ENCODE results near the gene UBE3A.
"Not testable (repeated sequence)": the region's sequence is repeated elsewhere in the genome, so short reads cannot be mapped to it uniquely, and the experiment has no call there.

Gene UBE3A

GRCh38 chr15:25438601-25439368 lies at the start of gene UBE3A:
TSS of gene UBE3A (minus strand) at chr15:25439024. CDS start at chr15:25409107, 29,917 bp downstream.
- peak; percentile 34 for DNase-seq

- DNase-seq, result no peak
Observed at GRCh38 chr15:25487226-25487884, 48.5 kb upstream of the UBE3A start.

DNA sequence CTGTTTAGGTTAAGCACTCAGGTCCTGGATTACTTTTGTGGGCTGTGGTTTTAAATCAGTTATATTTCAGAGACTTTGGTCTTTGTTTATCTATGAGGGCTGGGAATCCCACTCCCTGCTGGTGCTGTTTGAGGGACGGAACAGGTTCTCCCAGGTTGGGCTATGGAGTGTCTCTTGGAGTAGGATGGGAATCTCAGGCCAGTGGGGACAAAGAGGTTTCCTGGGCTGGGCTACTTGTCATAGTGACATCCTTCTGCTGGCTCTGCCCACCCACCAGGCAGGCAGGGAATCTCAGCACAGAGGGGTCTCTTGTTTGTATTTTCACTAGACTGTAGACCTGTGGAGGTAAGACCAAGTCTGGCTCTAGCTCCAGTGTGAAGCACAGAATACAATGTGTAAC lies 47.2 kb upstream of the UBE3A start:
- no peak for DNase-seq

DNA sequence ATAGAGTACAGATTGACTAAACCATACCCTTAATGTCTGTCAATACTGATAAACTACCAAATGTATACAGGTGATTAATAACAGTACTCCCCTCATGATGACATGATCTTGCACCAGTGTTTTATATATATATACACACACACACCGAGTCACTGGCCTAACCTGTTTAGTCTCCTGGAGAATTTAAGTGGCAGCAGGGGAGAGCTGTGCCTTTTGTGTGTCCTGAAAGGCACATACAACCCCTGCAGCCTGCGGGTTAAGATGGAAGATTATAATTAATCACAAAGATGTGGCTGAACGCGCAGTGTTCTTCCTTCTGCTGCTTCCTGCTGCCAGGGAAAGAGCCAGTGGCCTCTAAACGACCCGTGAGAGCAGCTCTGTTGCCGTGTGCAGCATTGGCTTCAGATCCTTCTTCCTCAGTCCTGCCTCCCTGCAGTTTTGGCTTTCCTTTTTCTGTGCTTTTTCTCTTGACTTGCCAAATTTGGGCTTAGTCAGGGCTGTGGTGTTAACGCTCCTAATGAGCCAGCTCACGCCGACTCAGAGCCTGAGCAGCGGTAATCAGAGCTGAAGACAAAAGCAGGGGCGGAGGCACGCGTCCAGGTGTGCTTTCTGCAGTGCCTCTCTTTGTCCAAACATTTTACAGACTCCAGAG lies 42.5 kb upstream of the UBE3A start:
- no peak for DNase-seq

- DNase-seq, result no peak
Observed at GRCh38 chr15:25478313-25478712, 39.5 kb upstream of the UBE3A start.

GRCh38 chr15:25477816-25478215 lies 39.0 kb upstream of the UBE3A start:
- DNase-seq, result no peak

DNA sequence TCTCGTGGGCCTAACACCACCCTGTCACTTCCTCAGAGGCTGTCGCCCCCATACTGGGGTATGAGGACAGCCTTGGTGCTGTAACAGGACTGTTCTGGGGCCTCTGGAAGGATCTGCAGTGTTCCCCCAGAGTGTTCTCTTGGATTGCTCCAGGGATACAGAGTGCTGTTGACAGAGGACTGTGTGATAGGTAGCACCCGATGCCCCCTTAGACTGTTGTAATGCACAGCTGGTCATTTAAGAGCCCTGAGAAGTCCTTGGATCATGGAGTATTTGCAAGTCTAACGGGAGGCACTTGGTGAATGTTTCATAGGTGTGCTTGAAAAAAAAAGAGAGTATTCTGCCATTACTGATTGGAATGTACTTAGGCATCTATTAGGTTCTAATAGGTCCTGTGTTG lies 35.4 kb upstream of the UBE3A start:
- DNase-seq, result no peak

DNA sequence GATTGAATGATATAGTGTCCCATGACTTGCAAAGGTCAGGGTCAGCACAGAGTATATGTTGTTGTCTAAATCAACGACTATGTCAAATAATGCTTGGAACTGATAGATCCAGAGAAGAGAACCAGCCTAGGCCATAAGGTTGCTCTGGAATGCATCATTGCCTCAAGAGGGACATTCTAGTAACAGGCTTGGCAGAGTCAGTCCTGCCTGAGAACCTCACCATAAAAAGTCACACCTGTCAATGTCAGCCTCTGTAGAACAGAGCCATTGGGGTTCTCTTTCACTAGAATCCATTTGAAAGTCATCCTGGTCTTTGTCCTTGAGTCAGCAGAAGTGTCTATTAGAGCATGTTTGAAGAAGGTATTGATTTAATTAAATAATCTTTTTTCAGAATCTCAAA lies 31.4 kb upstream of the UBE3A start:
- no peak for DNase-seq

DNA sequence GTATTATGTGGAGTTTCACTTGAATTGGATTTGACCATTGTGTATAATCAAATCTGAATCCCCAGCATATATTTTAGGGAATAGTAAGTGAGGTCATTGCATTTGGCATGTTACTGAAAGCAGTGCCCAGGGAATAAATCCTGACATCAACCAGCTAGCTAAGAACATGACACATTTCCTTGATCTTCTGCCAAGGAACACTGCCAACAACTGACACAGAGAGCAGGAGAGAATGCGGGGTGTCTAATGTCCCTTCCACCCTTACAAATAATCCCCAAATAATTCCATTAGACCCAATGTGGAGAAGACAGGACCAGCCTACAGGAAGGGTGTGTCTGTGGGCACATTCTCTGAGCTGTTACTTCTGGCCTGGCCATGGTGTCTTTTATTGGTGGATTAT lies 30.6 kb upstream of the UBE3A start:
- DNase-seq, result no peak

- no peak for DNase-seq
Observed at GRCh38 chr15:25468611-25469010, 29.8 kb upstream of the UBE3A start.

DNA sequence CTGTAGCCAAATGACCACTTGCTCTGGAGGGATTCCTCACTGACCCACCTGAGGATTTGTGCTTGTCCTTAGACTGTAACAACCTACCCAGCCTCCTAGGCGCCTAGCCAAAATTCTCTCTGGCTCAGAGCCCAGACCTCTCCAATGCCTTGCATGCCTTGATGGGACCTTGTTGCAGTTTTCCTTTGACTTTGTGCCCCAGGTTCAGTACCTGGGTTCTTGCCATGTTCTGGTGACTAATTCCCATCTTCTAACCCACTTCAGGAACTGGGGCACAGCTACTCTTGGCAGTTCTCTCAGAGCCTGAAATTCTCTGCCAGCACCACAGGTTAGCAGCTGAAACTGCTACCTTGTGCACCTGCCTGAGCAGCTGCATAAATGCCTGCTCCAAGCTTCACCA lies 27.0 kb upstream of the UBE3A start:
- no peak for DNase-seq

DNA sequence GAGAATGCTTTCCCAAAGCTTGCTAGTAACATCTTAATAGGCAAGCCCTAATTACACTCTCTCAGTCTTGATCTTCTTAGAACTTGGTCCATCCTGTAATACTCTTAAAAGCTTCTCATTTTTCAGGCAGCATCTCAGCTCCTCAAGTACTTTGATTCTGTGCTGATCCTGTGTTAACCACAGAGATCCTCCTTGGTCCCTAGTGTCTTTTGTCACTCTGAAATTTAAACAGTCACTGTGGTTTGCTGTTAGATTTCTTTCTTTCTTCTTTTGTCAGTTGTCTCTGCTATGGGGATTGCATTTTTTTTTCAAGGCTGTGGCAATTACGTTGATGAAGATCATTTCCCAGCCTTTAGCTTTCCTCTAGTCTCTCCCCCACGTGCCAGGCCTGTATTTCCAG lies 26.0 kb upstream of the UBE3A start:
- no peak for DNase-seq

- no peak for DNase-seq
Observed at GRCh38 chr15:25464383-25464782, 25.6 kb upstream of the UBE3A start.

GRCh38 chr15:25456196-25456595 lies 17.4 kb upstream of the UBE3A start:
- no peak for DNase-seq

DNA sequence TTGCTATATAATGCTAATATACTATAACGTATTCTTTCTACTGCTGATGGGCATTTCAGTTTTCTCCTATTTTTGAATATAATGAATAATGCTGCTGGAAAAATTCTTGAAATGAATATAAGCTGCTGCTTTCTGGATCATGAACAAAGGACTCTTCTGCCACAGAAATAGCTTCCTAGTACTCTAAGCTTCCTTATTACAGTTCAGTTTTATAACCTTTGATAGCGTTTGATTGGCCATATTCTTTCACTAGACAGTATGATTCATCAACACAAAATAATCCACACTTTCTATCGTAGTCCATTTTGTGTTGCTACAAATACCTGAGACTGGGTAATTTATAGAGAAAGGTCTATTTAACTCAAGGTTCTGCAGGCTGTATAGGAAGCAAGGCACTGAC lies 16.4 kb upstream of the UBE3A start:
- no peak for DNase-seq

- no peak for DNase-seq
Observed at GRCh38 chr15:25454771-25455170, 15.9 kb upstream of the UBE3A start.

- DNase-seq, result not testable (repeated sequence)
Observed at GRCh38 chr15:25453246-25453645, 14.4 kb upstream of the UBE3A start.

- no peak for DNase-seq
Observed at GRCh38 chr15:25451501-25451900, 12.7 kb upstream of the UBE3A start.

DNA sequence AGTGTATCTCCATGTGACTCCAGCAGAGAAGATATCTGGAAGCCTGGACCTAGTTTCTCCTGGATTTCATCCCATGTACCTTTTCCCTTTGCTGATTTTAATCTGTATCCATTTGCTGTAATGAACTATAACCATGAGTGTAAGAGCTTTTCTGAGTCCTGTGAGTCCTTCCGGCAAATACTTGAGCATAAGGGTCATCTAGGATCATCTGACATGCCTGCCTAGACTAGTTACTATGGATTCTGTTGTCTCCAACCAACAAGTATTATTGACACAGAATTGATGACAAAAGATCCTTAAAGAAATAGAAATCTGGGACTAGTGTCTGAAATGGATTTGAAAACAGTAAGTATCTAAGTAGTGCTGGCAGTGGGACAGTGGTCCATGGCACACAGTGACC lies 11.3 kb upstream of the UBE3A start:
- DNase-seq, result no peak

GRCh38 chr15:25446076-25446475 lies 7.3 kb upstream of the UBE3A start:
- no peak for DNase-seq

DNA sequence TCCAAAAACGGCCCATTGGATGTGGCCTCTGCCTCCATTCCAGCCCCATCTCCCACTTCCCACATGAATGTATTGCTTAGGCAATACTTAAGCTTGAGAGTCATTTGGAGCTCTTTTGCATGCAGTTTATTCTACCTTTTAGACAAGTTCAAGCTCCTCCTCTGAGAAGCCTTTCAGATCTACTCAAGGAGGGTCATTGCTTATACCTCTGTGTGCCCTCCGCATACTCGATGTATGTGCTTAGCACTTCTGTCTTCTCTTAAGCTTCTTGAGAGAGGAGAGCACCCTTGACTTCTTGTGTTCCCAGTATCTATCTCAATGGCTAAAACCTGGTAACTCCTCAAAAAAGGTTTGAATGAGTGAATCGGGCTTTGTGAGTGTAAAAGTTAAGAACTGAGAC lies 6.6 kb upstream of the UBE3A start:
- no peak for DNase-seq

DNA sequence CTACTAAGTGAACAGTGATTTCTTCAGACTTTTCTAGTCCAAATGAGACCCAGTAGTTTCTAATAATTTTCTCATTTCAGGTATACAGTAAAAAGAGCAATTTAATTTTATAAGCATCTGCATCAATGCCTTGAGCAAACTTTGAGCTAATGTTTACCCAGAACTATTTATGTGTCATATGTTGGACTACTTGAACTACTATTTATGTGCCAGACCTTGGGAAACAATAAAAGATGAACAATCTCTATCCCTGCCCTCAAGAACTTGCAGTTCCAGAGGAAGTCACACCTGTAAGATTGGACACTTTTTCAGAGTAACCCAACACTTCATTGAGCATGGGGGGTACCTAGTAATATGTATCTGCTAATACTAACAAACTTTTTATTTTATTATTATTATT lies 2.3 kb upstream of the UBE3A start:
- DNase-seq, result no peak

- no peak for DNase-seq
Observed at GRCh38 chr15:25439369-25439836, 579 bp upstream of the UBE3A start.
